ENCODE data around the gene WDR27.
"Not testable (repeated sequence)": the region's sequence is repeated elsewhere in the genome, so short reads cannot be mapped to it uniquely, and the experiment has no call there.

Gene WDR27

GRCh38 chr6:169709293-169709692 is 7.5 kb upstream of the WDR27 start:
- DNase-seq (ENCODE audit: low spot score) = no peak

DNA sequence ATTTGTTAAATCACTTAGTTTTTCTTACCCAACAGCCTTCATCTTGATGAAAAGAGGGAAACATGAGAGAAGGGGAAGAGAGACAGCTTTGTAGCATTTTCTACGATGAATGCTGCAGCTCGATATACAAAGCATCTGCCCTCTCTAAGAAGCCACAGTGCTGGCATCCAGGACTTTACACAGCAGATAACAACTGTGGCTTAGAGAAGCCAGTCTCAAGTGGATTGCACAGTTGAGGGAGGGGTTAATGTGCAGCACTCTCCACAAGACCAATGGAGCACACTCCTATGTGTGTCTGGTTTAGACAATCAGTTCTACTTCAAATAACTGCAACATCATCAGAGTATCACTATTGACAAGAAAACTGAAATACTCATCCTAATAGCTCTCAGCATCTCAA is 5.9 kb upstream of the WDR27 start:
- DNase-seq (ENCODE audit: low spot score) = no peak

DNA sequence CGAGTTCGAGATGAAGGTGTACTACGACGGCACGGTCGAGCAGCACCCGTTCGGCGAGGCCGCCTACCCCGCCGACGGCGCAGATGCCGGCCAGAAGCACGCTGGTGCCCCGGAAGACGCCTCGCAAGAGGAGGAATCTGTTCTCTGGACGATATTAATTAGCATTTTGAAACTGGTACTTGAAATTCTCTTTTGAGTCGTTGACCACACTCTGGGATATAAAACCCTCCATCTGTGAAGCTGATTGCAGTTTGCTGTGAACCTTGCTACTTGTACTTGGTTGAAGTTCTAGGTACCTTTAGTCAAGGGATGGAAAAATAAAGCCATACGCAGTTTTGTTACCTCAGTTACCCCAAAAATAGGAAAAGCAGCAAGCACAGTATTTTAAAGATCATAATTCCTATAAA is 1.0 kb upstream of the WDR27 start:
- no peak for DNase-seq (ENCODE audit: low spot score)

- no peak for DNase-seq (ENCODE audit: low spot score)
These were observed 397 bp downstream of the WDR27 start for GRCh38 chr6:169701311-169701953.

- no peak for DNase-seq (ENCODE audit: low spot score)
These were observed 1.5 kb downstream of the WDR27 start for GRCh38 chr6:169700296-169700695.

DNA sequence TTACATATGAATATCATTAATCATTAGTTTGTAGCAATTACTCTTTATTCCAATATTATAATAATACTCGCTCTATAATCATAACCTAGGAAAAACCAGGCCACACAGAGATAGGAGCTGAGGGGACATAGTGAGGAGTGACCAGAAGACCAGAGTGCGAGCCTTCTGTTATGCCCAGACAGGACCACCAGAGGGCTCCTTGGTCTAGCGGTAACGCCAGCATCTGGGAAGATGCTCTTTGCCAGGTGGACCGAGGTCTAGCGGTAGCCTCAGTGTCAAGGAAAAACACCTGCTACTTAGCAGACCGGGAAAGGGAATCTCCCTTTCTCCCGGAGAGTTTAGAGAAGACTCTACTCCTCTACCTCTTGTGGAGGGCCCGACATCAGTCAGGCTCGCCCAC is 4.7 kb downstream of the WDR27 start:
- DNase-seq (ENCODE audit: low spot score) = not testable (repeated sequence)

GRCh38 chr6:169695131-169695530 is 6.7 kb downstream of the WDR27 start:
- DNase-seq (ENCODE audit: low spot score) = no peak

DNA sequence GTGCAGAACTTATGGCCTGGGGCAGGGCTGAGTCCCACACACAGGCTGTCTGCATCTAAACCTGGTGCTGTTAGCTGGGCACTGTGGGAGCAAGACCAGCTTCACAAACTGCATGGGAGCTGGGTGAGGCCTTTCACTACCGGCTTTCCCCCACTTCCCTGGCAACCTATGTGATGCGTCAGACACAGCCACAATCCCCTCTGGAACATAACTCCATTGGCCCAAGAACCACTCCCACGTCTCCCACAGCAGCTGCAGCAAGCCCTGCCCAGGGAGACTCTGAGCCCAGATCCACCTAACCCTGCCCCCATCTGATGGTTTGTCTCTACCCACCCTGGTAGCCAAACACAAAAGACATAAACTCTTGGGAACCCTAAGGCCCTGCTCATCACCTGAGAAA is 9.3 kb downstream of the WDR27 start:
- no peak for DNase-seq (ENCODE audit: low spot score)

DNA sequence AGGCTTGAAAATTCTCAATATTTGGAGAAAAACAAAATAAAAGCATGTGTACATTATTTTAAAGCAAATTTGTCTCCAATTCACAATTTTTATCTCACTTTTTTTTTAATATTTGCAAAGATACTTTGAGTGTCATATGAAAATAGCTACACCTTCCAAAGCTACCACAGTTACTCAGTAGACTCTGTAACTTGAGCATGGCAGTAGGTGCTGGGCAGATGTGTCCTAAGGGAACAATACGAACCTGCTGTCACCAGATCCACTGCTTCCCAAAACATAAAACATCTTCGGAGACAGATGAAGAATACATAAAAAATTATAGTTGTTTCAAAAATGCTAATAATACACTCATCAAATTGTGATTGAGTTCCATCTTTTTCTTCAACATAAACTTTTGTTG is 10.6 kb downstream of the WDR27 start:
- DNase-seq (ENCODE audit: low spot score) = no peak

DNA sequence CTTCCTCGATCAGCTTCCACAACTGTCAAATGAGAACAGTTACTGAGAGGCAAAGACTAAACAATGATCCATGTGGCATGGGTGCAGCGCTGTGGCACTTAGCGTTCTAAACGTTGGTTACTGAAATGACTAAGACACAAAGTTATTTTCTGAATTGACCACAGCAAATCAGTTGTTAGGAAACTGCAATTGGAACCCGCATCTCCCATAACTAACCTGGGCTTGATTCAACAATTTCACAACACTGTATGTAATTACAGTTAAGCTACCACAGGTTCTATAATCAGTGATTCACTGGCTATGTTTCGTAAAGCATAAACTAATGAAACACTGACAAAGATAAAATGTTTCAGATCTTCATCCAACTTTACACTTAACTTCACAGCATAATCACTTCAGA is 12.5 kb downstream of the WDR27 start:
- DNase-seq (ENCODE audit: low spot score) = no peak

- no peak for DNase-seq (ENCODE audit: low spot score)
These were observed 16.0 kb downstream of the WDR27 start for GRCh38 chr6:169685860-169686259.

- DNase-seq (ENCODE audit: low spot score) = no peak
These were observed 17.8 kb downstream of the WDR27 start for GRCh38 chr6:169684056-169684455.

- DNase-seq (ENCODE audit: low spot score) = no peak
These were observed 23.5 kb downstream of the WDR27 start for GRCh38 chr6:169678342-169678741.

DNA sequence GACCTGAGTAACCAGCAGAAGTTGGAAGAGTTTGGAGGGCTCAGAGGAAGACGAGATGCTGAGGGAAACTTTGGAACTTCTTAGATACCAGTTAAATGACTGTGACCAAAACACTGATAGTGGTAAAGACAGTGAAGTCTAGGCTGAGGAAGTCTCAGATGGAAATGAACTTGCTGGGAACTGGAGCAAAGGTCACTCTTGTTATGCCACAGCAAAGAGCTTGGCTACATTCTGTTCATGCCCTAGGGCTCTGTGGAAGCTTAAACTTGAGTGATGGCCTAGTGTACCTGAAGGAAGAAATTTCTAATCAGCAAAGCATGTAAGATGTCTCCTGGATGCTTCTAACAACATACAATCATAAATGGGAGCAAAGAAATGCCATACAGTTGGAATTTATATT is 24.7 kb downstream of the WDR27 start:
- no peak for DNase-seq (ENCODE audit: low spot score)

DNA sequence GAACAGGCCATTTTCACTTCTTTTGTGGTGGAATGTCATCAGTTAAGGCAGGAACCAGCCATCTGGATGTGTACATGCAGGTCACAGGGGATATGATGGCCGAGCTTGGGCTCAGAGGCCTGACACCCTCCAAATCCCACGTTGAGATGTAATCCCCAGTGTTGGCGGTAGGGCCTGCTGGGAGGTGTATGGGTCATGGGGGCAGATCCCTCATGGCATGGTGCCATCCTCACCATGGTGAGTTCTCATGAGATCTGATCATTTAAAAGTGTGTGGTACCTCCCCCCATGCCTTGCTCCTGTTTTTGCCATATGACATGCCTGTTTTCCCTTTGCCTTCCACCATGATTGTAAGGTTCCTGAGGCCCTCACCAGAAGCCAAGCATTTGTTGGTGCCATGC is 26.8 kb downstream of the WDR27 start:
- DNase-seq (ENCODE audit: low spot score) = no peak

- no peak for DNase-seq (ENCODE audit: low spot score)
These were observed 30.3 kb downstream of the WDR27 start for GRCh38 chr6:169671563-169671962.

DNA sequence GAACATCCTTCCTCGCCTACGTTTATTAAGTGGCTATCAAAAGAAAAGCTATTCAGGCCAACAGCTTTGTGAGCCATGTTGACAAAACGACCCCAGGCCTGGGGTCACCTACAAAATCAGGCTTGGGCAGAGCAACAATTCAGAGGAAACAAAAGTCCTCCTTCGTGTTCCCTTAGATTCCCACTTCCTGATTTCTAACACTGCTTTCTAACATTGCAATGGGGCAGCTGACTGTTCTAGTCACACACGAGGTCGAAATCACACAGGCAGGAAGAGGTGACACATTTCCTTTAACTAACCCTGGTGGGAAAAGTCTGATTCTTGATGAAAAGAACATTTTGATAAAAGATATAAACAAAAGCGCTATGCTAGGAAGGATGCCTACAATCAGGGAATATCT is 31.9 kb downstream of the WDR27 start:
- DNase-seq (ENCODE audit: low spot score) = peak; percentile 93

DNA sequence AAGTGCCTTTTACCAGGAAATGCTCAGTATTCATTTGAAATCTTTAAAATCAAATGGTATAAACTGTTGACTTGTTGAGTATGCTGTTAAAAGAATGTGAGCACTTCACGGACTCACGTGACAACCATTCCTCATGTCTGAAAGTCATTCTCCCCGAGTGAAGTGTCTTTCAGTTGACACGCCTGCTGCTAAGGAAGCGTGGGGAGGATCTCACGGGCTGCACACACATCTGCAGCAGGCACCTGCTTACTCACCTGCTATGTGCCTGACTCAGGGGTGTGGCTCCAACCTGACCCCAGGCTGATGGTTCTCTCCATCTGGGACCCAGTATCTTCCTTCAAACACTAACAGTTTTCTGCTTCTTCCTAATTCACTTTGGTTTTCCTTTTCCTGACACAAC is 32.7 kb downstream of the WDR27 start:
- DNase-seq (ENCODE audit: low spot score) = no peak

GRCh38 chr6:169668203-169668847 is 33.5 kb downstream of the WDR27 start:
- no peak for DNase-seq (ENCODE audit: low spot score)

GRCh38 chr6:169667716-169668115 is 34.1 kb downstream of the WDR27 start:
- no peak for DNase-seq (ENCODE audit: low spot score)

DNA sequence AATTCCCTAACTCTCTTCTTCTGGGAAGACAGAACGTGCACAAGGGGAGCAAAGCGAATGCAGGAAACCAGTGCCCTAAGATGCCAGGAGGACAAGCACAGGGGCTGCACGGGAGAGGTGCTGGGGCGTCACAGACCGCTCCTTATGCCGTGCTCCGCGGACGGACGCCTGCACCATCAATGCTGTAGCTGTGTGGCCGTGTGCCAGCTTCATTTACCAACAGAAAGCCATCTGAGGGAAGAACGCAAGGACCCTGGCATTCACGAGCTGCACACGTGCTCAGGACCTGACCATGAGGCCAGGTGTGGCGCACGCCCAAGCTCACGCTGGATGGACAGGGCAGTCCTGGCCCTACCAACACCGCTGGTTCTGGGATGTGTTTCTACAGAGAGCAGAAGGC is 35.4 kb downstream of the WDR27 start:
- no peak for DNase-seq (ENCODE audit: low spot score)

- no peak for DNase-seq (ENCODE audit: low spot score)
These were observed 36.5 kb downstream of the WDR27 start for GRCh38 chr6:169665289-169665688.

DNA sequence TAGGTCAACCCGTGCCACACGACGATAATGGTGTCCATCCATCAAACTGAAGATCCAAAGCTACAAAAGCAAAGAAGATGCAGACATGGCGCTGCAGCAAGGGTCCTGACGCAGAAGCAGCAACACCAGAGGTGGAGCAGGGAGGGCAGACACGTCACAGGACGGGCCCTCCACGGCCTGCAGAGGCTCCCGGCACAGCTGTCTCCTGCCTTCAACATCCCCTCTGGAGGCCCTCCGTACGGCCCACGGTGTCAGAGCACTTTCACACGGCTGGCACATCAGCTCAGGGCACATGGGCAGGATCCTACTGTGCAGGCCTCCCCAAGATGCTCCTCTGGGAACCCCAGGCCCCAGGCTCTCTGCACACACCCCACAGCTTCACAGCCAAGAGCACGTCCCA is 37.6 kb downstream of the WDR27 start:
- no peak for DNase-seq (ENCODE audit: low spot score)

DNA sequence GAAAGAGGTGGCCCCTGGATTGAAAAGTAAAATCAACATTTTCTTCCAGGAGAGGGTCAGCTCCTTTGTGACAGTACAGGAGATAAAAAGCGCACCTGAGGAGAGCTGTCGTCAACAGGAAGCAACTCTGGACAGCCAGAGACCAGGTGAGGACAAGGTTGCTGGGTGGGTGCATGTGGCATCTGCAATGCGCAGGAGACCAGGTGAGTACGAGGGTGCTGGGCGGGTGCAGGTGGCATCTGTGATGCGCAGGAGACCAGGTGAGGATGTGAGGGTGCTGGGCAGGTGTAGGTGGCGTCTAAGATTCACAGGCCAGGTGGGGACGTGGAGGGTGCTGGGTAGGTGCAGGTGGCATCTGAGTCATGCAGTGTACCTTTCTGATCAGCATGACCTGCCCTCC is 38.4 kb downstream of the WDR27 start:
- no peak for DNase-seq (ENCODE audit: low spot score)

Data from kidney capillary endothelial cell (primary cell).